GM12892 (cell line): ENCODE data around the gene ANKRD45.

Experiments used
- POLR2A ChIP-seq: IDR thresholded peaks from 2 replicates; pipeline ENCODE4 v1.6.1; 2011; ENCODE audit warnings: low read depth, low read length, control low read depth
- POLR2AphosphoS5 ChIP-seq: IDR thresholded peaks from 2 replicates; pipeline ENCODE4 v1.6.1; 2011; ENCODE audit warnings: low read depth, low read length, control low read depth
- TAF1 ChIP-seq: IDR thresholded peaks from 2 replicates; pipeline ENCODE4 v1.6.1; 2011; ENCODE audit warnings: low read depth, mild to moderate bottlenecking, control low read depth, low read length, borderline replicate concordance

DNA sequence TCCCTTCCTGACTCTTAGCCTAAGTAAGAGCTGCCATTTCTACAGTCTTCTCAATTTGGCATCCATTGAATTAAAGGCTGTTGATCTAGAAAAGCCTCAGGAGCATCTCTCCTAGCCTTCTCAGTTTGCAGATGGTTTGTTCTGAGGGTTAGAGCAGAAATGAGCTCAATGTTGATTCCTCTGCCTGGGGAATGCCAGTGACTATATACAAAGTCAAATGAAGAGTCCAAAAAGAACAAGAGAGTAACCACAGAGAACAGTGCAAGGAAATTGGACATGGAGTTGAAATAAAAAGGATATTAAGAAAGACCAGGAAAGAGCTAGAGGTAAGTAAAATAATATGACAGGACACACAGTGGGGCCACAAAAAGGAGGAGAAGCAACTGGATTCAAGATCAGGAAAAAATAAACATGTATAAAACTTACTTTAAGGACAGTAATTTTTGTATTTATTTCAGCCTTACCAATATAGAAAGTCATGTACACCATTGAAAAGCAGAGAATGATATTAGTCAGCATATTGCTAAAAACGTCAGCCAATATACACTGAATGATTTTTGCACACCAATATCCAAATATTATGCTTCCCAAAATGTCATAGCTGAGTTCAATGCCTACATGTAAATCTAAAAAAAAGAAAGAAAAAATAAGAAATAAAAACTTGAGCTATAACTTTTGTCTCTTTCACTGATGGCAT, 88.1 kb downstream of the ANKRD45 start:
- TF ChIP-seq POLR2A (no peak), TAF1 (no peak), POLR2AphosphoS5 (no peak)
